Aorta (tissue), 5 donors: Measurements from ENCODE around the gene RNH1. TPM values are rescaled to one million over a fixed set of nuclear protein-coding genes. Genes with fewer than 3 reads are reported as not detected.

Source experiments
- ATAC-seq: fragments of 200-7000 bp; cut with Tn5 transposase; one replicate; pipeline ENCODE4 v1.9.1; 2022; ENCODE audit warnings: moderate library complexity; ENCODE audit not compliant: low FRiP score
- DNase-seq, 2 donors: peaks; one replicate each; pipeline ENCODE4 v3.0.0-alpha.2; 2020
- H3K27ac ChIP-seq, 2 donors: one replicate each; pipeline ENCODE4 v1.5.1; 2013; ENCODE audit warnings: low read length in 2 of 2, mild to moderate bottlenecking in 2 of 2, moderate library complexity in 2 of 2, control low read depth in 1 of 2, inconsistent platforms in 1 of 2, low read depth in 1 of 2
- H3K27me3 ChIP-seq, 2 donors: one replicate each; pipeline ENCODE4 v1.6.1; 2013; ENCODE audit warnings: control low read depth in 1 of 2, low read length in 1 of 2, mild to moderate bottlenecking in 1 of 2, moderate library complexity in 1 of 2; ENCODE audit not compliant: insufficient read depth in 2 of 2, control insufficient read depth in 1 of 2
- H3K36me3 ChIP-seq, 2 donors: one replicate each; pipeline ENCODE4 v1.6.1; 2013; ENCODE audit warnings: control low read depth in 1 of 2, low read length in 1 of 2, mild to moderate bottlenecking in 1 of 2; ENCODE audit not compliant: insufficient read depth in 2 of 2, control insufficient read depth in 1 of 2
- H3K4me1 ChIP-seq, 2 donors: one replicate each; pipeline ENCODE4 v1.6.1; 2013; ENCODE audit warnings: low read length in 2 of 2, control low read depth in 1 of 2, mild to moderate bottlenecking in 1 of 2, moderate library complexity in 1 of 2; ENCODE audit not compliant: insufficient read depth in 2 of 2, control insufficient read depth in 1 of 2
- H3K4me3 ChIP-seq, 2 donors: one replicate each; pipeline ENCODE4 v1.5.1; 2013; ENCODE audit warnings: low read length in 2 of 2, control low read depth in 1 of 2, mild to moderate bottlenecking in 1 of 2
- H3K9me3 ChIP-seq: one replicate; pipeline ENCODE4 v1.6.1; 2013; ENCODE audit warnings: mild to moderate bottlenecking, low read length; ENCODE audit not compliant: control insufficient read depth
- WGBS, 2 donors: extraction: QIAGEN DNeasy Blood & Tissue Kit; methylation state at CpG; one replicate each; pipeline ENCODE4 v1.1.7; 2013; 5-methylcytosine and 5-hydroxymethylcytosine counted together
- intact Hi-C, 2 donors: fragments of 100-400 bp; cut with DNase I; formaldehyde crosslinking; loops; one replicate each; pipeline versions ENCODE4 v1.14.2 to v1.15.0; 2022
- polyA plus RNA-seq, 2 donors: library from polyadenylated mRNA; stranded (reverse); fragments of 200-250 nt; gene quantifications; one replicate each; pipeline ENCODE4 v1.2.3, GENCODE V29; 2013
- total RNA-seq, 2 donors: library from RNA; stranded (reverse); fragmentation: NEBNext Ultra II Directional; extraction: Animal tissue kit (Norgen Biotek cat#: 25700); gene quantifications; one replicate each; pipeline ENCODE4 v1.2.1, GENCODE V29; 2021
- donor health status: healthy with polysubstance abuse.
- donor health status: Bipolar disorder and iron deficiency.
- donor health status: DM: no; HTN: no; CAD: no.
- donor health status: DM: no; HTN: no; CAD: no.
- donor health status: DM: yes; HTN: yes; CAD: no.

The RNH1 gene
- total and polyA plus RNA-seq, 4 donors = 125 to 224 (median 165) TPM

GRCh38 chr11:551596-551995, 44.6 kb upstream of the RNH1 start:
- Histone ChIP-seq H3K27ac (no peak overlapping the region), H3K4me3 (no peak overlapping the region), H3K4me1 (no peaks in the 10 kb centered on the region), H3K9me3 (no peaks in the 10 kb centered on the region), H3K27me3 (no peaks in the 10 kb centered on the region), H3K36me3 (no peaks in the 10 kb centered on the region)
- intact Hi-C loops = loop anchor here in 1 of 2 donors (10.0 kb wide), 1 partner anchor 223 kb away; the partner anchor contains the start of gene GATD1
- DNase-seq (no peak), ATAC-seq (no peak)
- WGBS, 2 donors = 81 to 85% methylated on average over 12 of the region's 12 CpGs

DNA sequence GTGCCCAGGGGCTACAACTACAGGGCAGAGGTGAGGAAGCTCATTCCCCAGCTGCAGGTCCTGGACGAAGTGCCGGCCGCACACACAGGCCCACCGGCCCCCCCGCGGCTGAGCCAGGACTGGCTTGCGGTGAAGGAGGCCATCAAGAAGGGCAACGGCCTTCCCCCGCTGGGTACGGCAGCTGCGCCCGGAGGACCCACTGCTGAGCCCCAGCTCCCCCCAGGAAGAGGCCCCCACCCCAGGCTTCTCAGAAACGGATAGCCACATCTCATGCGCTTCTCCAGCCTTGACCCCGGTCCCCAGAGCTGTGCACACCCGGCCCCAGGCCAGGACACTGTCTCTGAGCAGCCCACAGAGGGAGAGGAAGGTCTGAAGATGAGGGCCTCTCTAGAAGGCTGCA, 44.1 kb upstream of the RNH1 start:
- H3K4me3 ChIP-seq = no peak overlapping the region
- no peaks in the 10 kb centered on the region for H3K4me1 ChIP-seq
- H3K27ac ChIP-seq = no peak overlapping the region
- no peaks in the 10 kb centered on the region for H3K36me3 ChIP-seq
- no peaks in the 10 kb centered on the region for H3K27me3 ChIP-seq
- no peak for ATAC-seq
- no peaks in the 10 kb centered on the region for H3K9me3 ChIP-seq
- intact Hi-C loops = loop anchor here in 1 of 2 donors (10.0 kb wide), 1 partner anchor 224 kb away; the partner anchor contains the start of gene GATD1
- no peak for DNase-seq
- 80 to 87% methylated on average over 10 to 16 of the region's 16 CpGs for WGBS, 2 donors

- DNase-seq = no peak
- Histone ChIP-seq H3K36me3 (no peaks in the 10 kb centered on the region), H3K27ac (no peak overlapping the region), H3K4me1 (no peaks in the 10 kb centered on the region), H3K4me3 (no peak overlapping the region), H3K27me3 (no peaks in the 10 kb centered on the region), H3K9me3 (no peaks in the 10 kb centered on the region)
- intact Hi-C loops = loop anchor here in 1 of 2 donors (10.0 kb wide), 1 partner anchor 224 kb away; the partner anchor contains the start of gene GATD1
- 88 to 91% methylated on average over 5 of the region's 5 CpGs for WGBS, 2 donors
- ATAC-seq = no peak
Measured at GRCh38 chr11:550746-551085, 43.7 kb upstream of the RNH1 start.

- ATAC-seq = no peak
- DNase-seq = no peak
- H3K4me1 ChIP-seq = no peaks in the 10 kb centered on the region
- no peak overlapping the region for H3K4me3 ChIP-seq
- WGBS, 2 donors = 94 to 95% methylated on average over 25 of the region's 25 CpGs
- intact Hi-C loops = loop anchor here in 1 of 2 donors (10.0 kb wide), 1 partner anchor 225 kb away; the partner anchor contains the start of gene GATD1
- H3K27ac ChIP-seq = no peak overlapping the region
- H3K27me3 ChIP-seq = no peaks in the 10 kb centered on the region
- H3K9me3 ChIP-seq = no peaks in the 10 kb centered on the region
- no peaks in the 10 kb centered on the region for H3K36me3 ChIP-seq
Measured at GRCh38 chr11:550021-550745, 43.1 kb upstream of the RNH1 start.

GRCh38 chr11:548700-549603, 41.9 kb upstream of the RNH1 start:
- Histone ChIP-seq H3K36me3 (no peaks in the 10 kb centered on the region), H3K27me3 (no peaks in the 10 kb centered on the region), H3K9me3 (no peaks in the 10 kb centered on the region), H3K27ac (no peak overlapping the region), H3K4me3 (no peak overlapping the region), H3K4me1 (no peaks in the 10 kb centered on the region)
- 83 to 86% methylated on average over 32 of the region's 32 CpGs for WGBS, 2 donors
- no peak for ATAC-seq
- intact Hi-C loops = no loop called here
- no peak for DNase-seq

DNA sequence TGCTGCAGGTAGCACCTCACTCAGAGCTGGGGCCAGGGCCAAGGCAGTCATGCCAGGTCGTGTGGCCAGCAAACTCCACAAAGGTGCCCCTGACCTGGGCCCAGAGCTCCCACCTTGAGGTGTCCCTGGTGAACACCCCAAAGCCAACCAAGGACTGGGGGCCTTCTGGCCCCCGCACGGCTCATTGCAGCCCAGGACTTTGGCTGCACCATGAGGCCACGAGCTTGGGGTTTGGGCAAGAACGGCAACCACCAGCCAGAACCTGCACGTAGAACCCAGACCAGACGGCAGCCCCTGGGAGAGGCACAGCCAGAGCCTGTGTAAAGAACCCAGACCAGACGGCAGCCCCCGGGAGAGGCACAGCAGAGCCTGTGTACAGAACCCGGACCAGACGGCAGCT, 38.1 kb upstream of the RNH1 start:
- no peak for ATAC-seq
- no peak overlapping the region for H3K27ac ChIP-seq
- no peaks in the 10 kb centered on the region for H3K36me3 ChIP-seq
- H3K4me3 ChIP-seq = no peak overlapping the region
- intact Hi-C loops = no loop called here
- H3K27me3 ChIP-seq = no peaks in the 10 kb centered on the region
- H3K4me1 ChIP-seq = no peaks in the 10 kb centered on the region
- DNase-seq = peak in 1 of 2 donors; percentile 43
- H3K9me3 ChIP-seq = no peaks in the 10 kb centered on the region
- WGBS, 2 donors = 81 to 86% methylated on average over 10 to 11 of the region's 11 CpGs

GRCh38 chr11:544817-545166, 37.8 kb upstream of the RNH1 start:
- Histone ChIP-seq H3K4me3 (no peak overlapping the region), H3K36me3 (no peaks in the 10 kb centered on the region), H3K4me1 (no peaks in the 10 kb centered on the region), H3K9me3 (no peaks in the 10 kb centered on the region), H3K27me3 (no peaks in the 10 kb centered on the region), H3K27ac (no peak overlapping the region)
- DNase-seq (no peak), ATAC-seq (no peak)
- intact Hi-C loops = no loop called here
- WGBS, 2 donors = 77 to 91% methylated on average over 5 of the region's 5 CpGs

- Histone ChIP-seq H3K27me3 (no peaks in the 10 kb centered on the region), H3K4me3 (no peak overlapping the region), H3K4me1 (no peaks in the 10 kb centered on the region), H3K9me3 (no peaks in the 10 kb centered on the region), H3K36me3 (no peaks in the 10 kb centered on the region), H3K27ac (no peak overlapping the region)
- 89 to 92% methylated on average over 20 of the region's 20 CpGs for WGBS, 2 donors
- DNase-seq (no peak), ATAC-seq (no peak)
- intact Hi-C loops = no loop called here
Measured at GRCh38 chr11:541433-541885, 34.4 kb upstream of the RNH1 start.
